ENCODE measurements around the gene ABCA1. TPM values are rescaled to one million over a fixed set of nuclear protein-coding genes. Genes with fewer than 3 reads are reported as not detected.

ABCA1 gene
- total and polyA plus RNA-seq, 2 of the 13 experiments (the other 11 are each of a cell fraction or from before 2014, with no cell fraction given), result 26.8 to 63.8 TPM

DNA sequence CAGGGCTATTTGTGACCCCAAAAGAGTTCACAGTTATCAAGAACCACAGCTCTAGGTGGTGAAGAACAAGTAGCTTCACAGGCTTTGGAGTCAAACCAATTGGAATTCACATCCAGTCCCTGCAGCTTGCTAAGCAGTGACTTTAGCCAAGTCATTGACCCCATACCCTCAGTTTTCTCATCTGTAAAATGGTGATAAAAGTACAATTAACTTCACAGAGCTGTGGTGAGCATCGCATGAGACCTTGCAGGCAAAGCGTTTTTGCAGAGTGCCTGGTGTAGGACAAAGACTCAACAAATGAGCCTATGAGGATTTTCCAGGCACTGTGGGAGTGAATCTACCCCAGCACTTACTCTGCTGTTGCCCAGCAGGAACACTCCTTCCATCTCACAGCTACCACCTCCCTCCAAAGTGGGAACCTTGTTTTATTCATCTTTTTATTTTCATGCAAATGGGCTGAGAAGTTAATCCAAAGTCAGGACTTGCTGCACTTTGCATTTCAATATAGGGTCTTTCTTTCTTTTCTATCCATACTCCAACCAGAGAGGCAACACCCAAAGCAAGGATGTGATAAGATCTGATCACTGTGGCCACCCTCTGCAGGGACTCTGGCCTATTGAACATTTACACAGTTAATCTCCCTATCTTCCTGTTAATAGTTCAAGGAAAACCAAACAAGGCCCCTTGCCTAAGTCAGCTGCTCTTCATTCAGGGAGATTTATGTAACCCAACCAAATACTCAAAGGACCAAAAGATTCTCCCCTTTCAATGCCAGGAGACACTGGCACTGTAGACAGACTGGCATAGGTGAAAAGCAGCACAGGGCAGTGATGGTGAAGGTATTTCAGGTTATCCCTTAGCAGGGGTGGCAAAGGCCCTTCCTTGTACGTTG lies 41.9 kb downstream of the ABCA1 start (continued):
- TF ChIP-seq TRAFD1 (CRISPR knock-in tag; IDR thresholded peaks at IDR 0.05; ENCODE audit: borderline replicate concordance), result 0 out of 2 replicates have a peak, but pooled peaks have one; percentile 45
- no peak for TF ChIP-seq ZC3H4 (CRISPR knock-in tag; IDR thresholded peaks at IDR 0.05; ENCODE audit: borderline replicate concordance)
- no peak for TF ChIP-seq ZNF691 (CRISPR knock-in tag; IDR thresholded peaks at IDR 0.05; ENCODE audit: borderline replicate concordance, low read depth)
- no peak for TF ChIP-seq CREBL2 (CRISPR knock-in tag; IDR thresholded peaks at IDR 0.05; ENCODE audit: borderline replicate concordance)
- no peak for TF ChIP-seq ZNF569 (CRISPR knock-in tag; IDR thresholded peaks at IDR 0.05; ENCODE audit: borderline replicate concordance)
- TF ChIP-seq, protein P1, sequence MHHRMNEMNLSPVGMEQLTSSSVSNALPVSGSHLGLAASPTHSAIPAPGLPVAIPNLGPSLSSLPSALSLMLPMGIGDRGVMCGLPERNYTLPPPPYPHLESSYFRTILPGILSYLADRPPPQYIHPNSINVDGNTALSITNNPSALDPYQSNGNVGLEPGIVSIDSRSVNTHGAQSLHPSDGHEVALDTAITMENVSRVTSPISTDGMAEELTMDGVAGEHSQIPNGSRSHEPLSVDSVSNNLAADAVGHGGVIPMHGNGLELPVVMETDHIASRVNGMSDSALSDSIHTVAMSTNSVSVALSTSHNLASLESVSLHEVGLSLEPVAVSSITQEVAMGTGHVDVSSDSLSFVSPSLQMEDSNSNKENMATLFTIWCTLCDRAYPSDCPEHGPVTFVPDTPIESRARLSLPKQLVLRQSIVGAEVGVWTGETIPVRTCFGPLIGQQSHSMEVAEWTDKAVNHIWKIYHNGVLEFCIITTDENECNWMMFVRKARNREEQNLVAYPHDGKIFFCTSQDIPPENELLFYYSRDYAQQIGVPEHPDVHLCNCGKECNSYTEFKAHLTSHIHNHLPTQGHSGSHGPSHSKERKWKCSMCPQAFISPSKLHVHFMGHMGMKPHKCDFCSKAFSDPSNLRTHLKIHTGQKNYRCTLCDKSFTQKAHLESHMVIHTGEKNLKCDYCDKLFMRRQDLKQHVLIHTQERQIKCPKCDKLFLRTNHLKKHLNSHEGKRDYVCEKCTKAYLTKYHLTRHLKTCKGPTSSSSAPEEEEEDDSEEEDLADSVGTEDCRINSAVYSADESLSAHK (CRISPR knock-in tag; IDR thresholded peaks at IDR 0.05; ENCODE audit: borderline replicate concordance), result no peak
- TF ChIP-seq DPF2 (CRISPR knock-in tag; IDR thresholded peaks at IDR 0.05; ENCODE audit: borderline replicate concordance, low read depth), result peak; percentile 96
- TF ChIP-seq SRSF1 (optimal IDR thresholded peaks at IDR 0.05; ENCODE audit: low read depth, low read length), result no peak
- TF ChIP-seq THAP8 (CRISPR knock-in tag; IDR thresholded peaks at IDR 0.05; ENCODE audit: borderline replicate concordance), result no peak
- TF ChIP-seq, protein P2, sequence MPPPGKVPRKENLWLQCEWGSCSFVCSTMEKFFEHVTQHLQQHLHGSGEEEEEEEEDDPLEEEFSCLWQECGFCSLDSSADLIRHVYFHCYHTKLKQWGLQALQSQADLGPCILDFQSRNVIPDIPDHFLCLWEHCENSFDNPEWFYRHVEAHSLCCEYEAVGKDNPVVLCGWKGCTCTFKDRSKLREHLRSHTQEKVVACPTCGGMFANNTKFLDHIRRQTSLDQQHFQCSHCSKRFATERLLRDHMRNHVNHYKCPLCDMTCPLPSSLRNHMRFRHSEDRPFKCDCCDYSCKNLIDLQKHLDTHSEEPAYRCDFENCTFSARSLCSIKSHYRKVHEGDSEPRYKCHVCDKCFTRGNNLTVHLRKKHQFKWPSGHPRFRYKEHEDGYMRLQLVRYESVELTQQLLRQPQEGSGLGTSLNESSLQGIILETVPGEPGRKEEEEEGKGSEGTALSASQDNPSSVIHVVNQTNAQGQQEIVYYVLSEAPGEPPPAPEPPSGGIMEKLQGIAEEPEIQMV (CRISPR knock-in tag; IDR thresholded peaks at IDR 0.05; ENCODE audit: low read depth), result no peak; the same call in 1 of the 2 replicates
- peak; percentile 63; the same call in 1 of the 2 replicates for TF ChIP-seq ZNF878 (CRISPR knock-in tag; IDR thresholded peaks at IDR 0.05)
- TF ChIP-seq ZSCAN20 (CRISPR knock-in tag; IDR thresholded peaks at IDR 0.05; ENCODE audit: borderline replicate concordance), result no peak
- TF ChIP-seq NPAS2 (CRISPR knock-in tag; IDR thresholded peaks at IDR 0.05; ENCODE audit: borderline replicate concordance), result no peak
- no peak for TF ChIP-seq ZNF772 (CRISPR knock-in tag; IDR thresholded peaks at IDR 0.05)
- TF ChIP-seq ZNF564 (CRISPR knock-in tag; IDR thresholded peaks at IDR 0.05), result no peak
- TF ChIP-seq TIGD3 (CRISPR knock-in tag; IDR thresholded peaks at IDR 0.05; ENCODE audit: borderline replicate concordance), result no peak
- TF ChIP-seq, protein P3, sequence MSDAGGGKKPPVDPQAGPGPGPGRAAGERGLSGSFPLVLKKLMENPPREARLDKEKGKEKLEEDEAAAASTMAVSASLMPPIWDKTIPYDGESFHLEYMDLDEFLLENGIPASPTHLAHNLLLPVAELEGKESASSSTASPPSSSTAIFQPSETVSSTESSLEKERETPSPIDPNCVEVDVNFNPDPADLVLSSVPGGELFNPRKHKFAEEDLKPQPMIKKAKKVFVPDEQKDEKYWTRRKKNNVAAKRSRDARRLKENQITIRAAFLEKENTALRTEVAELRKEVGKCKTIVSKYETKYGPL (CRISPR knock-in tag; IDR thresholded peaks at IDR 0.05), result peak; percentile 91
